ENCODE data around the gene HDAC11. TPM values are rescaled to one million over a fixed set of nuclear protein-coding genes. Genes with fewer than 3 reads are reported as not detected.

The HDAC11 gene
- total RNA-seq, 3 donors from 2014 or later: 14.2 to 21.7 (median 14.4) TPM

- no peaks in the 10 kb centered on the region for H3K36me3 ChIP-seq
- intact Hi-C loops (cut with DNase I; ENCODE audit: low total_unique reads): no loop called here
- H3K27ac ChIP-seq: peak overlapping the region in 1 of 2 donors; percentile 77
- DNase-seq (ENCODE audit: low spot score in 2 of 2): no peak
- H3K4me3 ChIP-seq: no peak overlapping the region
- H3K27me3 ChIP-seq: no peaks in the 10 kb centered on the region
- H3K9me3 ChIP-seq: peaks cover 0 to 6% of the 10 kb centered on the region in 2 donors
- TF ChIP-seq POLR2A (IDR thresholded peaks at IDR 0.05) (no peak), POLR2AphosphoS5 (IDR thresholded peaks at IDR 0.05) (no peak), CTCF (IDR thresholded peaks at IDR 0.05) (no peak)
- peaks cover 0 to 3% of the 10 kb centered on the region in 2 donors for H3K4me1 ChIP-seq
These were observed 64.3 kb downstream of the HDAC11 start for GRCh38 chr3:13544293-13544831.

GRCh38 chr3:13544951-13545651 lies 65.0 kb downstream of the HDAC11 start:
- intact Hi-C loops (cut with DNase I; ENCODE audit: low total_unique reads): no loop called here
- TF ChIP-seq POLR2AphosphoS5 (IDR thresholded peaks at IDR 0.05) (no peak), POLR2A (IDR thresholded peaks at IDR 0.05) (no peak), CTCF (IDR thresholded peaks at IDR 0.05) (no peak)
- Histone ChIP-seq H3K4me3 (no peak overlapping the region), H3K27ac (peak overlapping the region in 1 of 2 donors; percentile 77), H3K36me3 (no peaks in the 10 kb centered on the region), H3K9me3 (peaks cover 0 to 6% of the 10 kb centered on the region in 2 donors), H3K27me3 (no peaks in the 10 kb centered on the region), H3K4me1 (peaks cover 0 to 3% of the 10 kb centered on the region in 2 donors)
- DNase-seq (ENCODE audit: low spot score in 2 of 2): no peak

- TF ChIP-seq POLR2AphosphoS5 (IDR thresholded peaks at IDR 0.05) (no peak), POLR2A (IDR thresholded peaks at IDR 0.05) (no peak), CTCF (IDR thresholded peaks at IDR 0.05) (no peak)
- no peak for DNase-seq (ENCODE audit: low spot score in 2 of 2)
- Histone ChIP-seq H3K27ac (peak overlapping the region in 1 of 2 donors; percentile 69), H3K4me1 (peaks cover 0 to 3% of the 10 kb centered on the region in 2 donors), H3K9me3 (peaks cover 0 to 6% of the 10 kb centered on the region in 2 donors), H3K27me3 (no peaks in the 10 kb centered on the region), H3K4me3 (no peak overlapping the region), H3K36me3 (no peaks in the 10 kb centered on the region)
- intact Hi-C loops (cut with DNase I; ENCODE audit: low total_unique reads): no loop called here
These were observed 65.9 kb downstream of the HDAC11 start for GRCh38 chr3:13545952-13546454.

DNA sequence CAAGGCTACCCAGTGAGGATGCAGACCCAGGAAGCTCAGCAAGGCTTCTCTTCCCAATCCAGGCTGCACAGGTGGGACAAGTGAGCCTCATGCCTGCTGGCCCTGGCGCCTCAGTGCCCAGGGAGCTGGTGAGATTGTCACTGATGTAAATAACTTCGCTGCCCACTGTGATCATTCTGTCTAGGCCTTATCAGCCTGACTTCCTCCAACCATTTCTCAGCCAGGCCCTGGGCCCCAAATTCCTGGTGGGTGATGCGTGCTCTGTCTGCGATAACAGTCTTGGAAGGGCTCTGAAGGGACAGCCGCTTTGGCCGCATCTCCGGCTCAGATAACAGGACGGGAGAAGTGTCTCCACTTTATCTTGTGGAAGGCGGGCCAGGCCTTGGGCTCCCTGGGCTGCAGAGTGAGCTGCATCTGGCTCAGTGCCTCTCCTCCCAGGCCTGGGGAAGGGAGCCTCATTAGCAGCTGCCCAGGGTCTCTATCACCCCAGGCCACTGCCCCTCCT lies 66.6 kb downstream of the HDAC11 start:
- Histone ChIP-seq H3K27ac (peak overlapping the region in 1 of 2 donors; percentile 69), H3K4me1 (peaks cover 0 to 3% of the 10 kb centered on the region in 2 donors), H3K9me3 (no peaks in the 10 kb centered on the region), H3K36me3 (no peaks in the 10 kb centered on the region), H3K4me3 (no peak overlapping the region), H3K27me3 (no peaks in the 10 kb centered on the region)
- TF ChIP-seq POLR2AphosphoS5 (IDR thresholded peaks at IDR 0.05): no peak
- TF ChIP-seq POLR2A (IDR thresholded peaks at IDR 0.05): no peak
- no peak for TF ChIP-seq CTCF (IDR thresholded peaks at IDR 0.05)
- intact Hi-C loops (cut with DNase I; ENCODE audit: low total_unique reads): no loop called here
- no peak for DNase-seq (ENCODE audit: low spot score in 2 of 2)
